ENCODE measurements around the gene DVL1. TPM values are rescaled to one million over a fixed set of nuclear protein-coding genes. Genes with fewer than 3 reads are reported as not detected.

DVL1 gene
- total and polyA plus RNA-seq, 9 of the 15 experiments (the other 6 are each of a cell fraction or from before 2014, with no cell fraction given) = 0.62 to 135 (median 24.3) TPM

- TF ChIP-seq, protein P1, sequence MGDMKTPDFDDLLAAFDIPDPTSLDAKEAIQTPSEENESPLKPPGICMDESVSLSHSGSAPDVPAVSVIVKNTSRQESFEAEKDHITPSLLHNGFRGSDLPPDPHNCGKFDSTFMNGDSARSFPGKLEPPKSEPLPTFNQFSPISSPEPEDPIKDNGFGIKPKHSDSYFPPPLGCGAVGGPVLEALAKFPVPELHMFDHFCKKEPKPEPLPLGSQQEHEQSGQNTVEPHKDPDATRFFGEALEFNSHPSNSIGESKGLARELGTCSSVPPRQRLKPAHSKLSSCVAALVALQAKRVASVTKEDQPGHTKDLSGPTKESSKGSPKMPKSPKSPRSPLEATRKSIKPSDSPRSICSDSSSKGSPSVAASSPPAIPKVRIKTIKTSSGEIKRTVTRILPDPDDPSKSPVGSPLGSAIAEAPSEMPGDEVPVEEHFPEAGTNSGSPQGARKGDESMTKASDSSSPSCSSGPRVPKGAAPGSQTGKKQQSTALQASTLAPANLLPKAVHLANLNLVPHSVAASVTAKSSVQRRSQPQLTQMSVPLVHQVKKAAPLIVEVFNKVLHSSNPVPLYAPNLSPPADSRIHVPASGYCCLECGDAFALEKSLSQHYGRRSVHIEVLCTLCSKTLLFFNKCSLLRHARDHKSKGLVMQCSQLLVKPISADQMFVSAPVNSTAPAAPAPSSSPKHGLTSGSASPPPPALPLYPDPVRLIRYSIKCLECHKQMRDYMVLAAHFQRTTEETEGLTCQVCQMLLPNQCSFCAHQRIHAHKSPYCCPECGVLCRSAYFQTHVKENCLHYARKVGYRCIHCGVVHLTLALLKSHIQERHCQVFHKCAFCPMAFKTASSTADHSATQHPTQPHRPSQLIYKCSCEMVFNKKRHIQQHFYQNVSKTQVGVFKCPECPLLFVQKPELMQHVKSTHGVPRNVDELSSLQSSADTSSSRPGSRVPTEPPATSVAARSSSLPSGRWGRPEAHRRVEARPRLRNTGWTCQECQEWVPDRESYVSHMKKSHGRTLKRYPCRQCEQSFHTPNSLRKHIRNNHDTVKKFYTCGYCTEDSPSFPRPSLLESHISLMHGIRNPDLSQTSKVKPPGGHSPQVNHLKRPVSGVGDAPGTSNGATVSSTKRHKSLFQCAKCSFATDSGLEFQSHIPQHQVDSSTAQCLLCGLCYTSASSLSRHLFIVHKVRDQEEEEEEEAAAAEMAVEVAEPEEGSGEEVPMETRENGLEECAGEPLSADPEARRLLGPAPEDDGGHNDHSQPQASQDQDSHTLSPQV (IDR thresholded peaks at IDR 0.05) = 0 out of 2 replicates have a peak, but pooled peaks have one; percentile 47
- TF ChIP-seq ZNF41 (CRISPR knock-in tag; conservative IDR thresholded peaks at IDR 0.05) (no peak), SUPT5H (IDR thresholded peaks at IDR 0.05) (peak; percentile 53; the same call in 1 of the 2 replicates), UBTF (IDR thresholded peaks at IDR 0.05; ENCODE audit: borderline replicate concordance in 1 of 2, low read depth in 2 of 2, low read length in 2 of 2) (0 out of 4 replicates have a peak, but pooled peaks of 1 of the 2 experiments have one; percentile 46), SRSF9 (IDR thresholded peaks at IDR 0.05; ENCODE audit: borderline replicate concordance, low read depth, low read length) (no peak), ETV5 (CRISPR knock-in tag; IDR thresholded peaks at IDR 0.05; ENCODE audit: low read depth) (peak; percentile 89), ZKSCAN8 (CRISPR knock-in tag; IDR thresholded peaks at IDR 0.05) (0 out of 2 replicates have a peak, but pooled peaks have one; percentile 44), ZNF280A (IDR thresholded peaks at IDR 0.05; ENCODE audit: low read depth, partially characterized antibody) (no peak), ZBTB1 (CRISPR knock-in tag; IDR thresholded peaks at IDR 0.05; ENCODE audit: borderline replicate concordance, low read depth) (0 out of 2 replicates have a peak, but pooled peaks have one; percentile 41), SAFB (IDR thresholded peaks at IDR 0.05; ENCODE audit: borderline replicate concordance, low read depth, low read length) (no peak), ZNF134 (CRISPR knock-in tag; conservative IDR thresholded peaks at IDR 0.05) (no peak), EP400 (IDR thresholded peaks at IDR 0.05) (peak; percentile 76), POLR2A (conservative IDR thresholded peaks at IDR 0.05) (peak; percentile 64)
- TF ChIP-seq, protein P2, sequence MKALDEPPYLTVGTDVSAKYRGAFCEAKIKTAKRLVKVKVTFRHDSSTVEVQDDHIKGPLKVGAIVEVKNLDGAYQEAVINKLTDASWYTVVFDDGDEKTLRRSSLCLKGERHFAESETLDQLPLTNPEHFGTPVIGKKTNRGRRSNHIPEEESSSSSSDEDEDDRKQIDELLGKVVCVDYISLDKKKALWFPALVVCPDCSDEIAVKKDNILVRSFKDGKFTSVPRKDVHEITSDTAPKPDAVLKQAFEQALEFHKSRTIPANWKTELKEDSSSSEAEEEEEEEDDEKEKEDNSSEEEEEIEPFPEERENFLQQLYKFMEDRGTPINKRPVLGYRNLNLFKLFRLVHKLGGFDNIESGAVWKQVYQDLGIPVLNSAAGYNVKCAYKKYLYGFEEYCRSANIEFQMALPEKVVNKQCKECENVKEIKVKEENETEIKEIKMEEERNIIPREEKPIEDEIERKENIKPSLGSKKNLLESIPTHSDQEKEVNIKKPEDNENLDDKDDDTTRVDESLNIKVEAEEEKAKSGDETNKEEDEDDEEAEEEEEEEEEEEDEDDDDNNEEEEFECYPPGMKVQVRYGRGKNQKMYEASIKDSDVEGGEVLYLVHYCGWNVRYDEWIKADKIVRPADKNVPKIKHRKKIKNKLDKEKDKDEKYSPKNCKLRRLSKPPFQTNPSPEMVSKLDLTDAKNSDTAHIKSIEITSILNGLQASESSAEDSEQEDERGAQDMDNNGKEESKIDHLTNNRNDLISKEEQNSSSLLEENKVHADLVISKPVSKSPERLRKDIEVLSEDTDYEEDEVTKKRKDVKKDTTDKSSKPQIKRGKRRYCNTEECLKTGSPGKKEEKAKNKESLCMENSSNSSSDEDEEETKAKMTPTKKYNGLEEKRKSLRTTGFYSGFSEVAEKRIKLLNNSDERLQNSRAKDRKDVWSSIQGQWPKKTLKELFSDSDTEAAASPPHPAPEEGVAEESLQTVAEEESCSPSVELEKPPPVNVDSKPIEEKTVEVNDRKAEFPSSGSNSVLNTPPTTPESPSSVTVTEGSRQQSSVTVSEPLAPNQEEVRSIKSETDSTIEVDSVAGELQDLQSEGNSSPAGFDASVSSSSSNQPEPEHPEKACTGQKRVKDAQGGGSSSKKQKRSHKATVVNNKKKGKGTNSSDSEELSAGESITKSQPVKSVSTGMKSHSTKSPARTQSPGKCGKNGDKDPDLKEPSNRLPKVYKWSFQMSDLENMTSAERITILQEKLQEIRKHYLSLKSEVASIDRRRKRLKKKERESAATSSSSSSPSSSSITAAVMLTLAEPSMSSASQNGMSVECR (CRISPR knock-in tag; IDR thresholded peaks at IDR 0.05) = peak; percentile 94
Measured at GRCh38 chr1:1397839-1398523, 48.8 kb upstream of the DVL1 start (continued).
